ENCODE measurements around the gene CEP128.

The CEP128 gene

GRCh38 chr14:80493620-80494019 is 447.9 kb downstream of the CEP128 start:
- DNase-seq (ENCODE audit: low read depth in 2 of 3, low spot score in 1 of 3) = no peak

- DNase-seq (ENCODE audit: low read depth in 2 of 3, low spot score in 1 of 3) = no peak
These were observed 449.9 kb downstream of the CEP128 start for GRCh38 chr14:80491650-80492049.

GRCh38 chr14:80491131-80491530 is 450.4 kb downstream of the CEP128 start:
- no peak for DNase-seq (ENCODE audit: low read depth in 2 of 3, low spot score in 1 of 3)

- DNase-seq (ENCODE audit: low read depth in 2 of 3, low spot score in 1 of 3) = no peak
These were observed 452.0 kb downstream of the CEP128 start for GRCh38 chr14:80489513-80489912.

- DNase-seq (ENCODE audit: low read depth in 2 of 3, low spot score in 1 of 3) = no peak
These were observed 455.8 kb downstream of the CEP128 start for GRCh38 chr14:80485764-80486163.

GRCh38 chr14:80483331-80483730 is 458.2 kb downstream of the CEP128 start:
- DNase-seq (ENCODE audit: low read depth in 2 of 3, low spot score in 1 of 3) = no peak

- no peak for DNase-seq (ENCODE audit: low read depth in 2 of 3, low spot score in 1 of 3)
These were observed 464.0 kb downstream of the CEP128 start for GRCh38 chr14:80477388-80478160.

GRCh38 chr14:80475074-80475473 is 466.5 kb downstream of the CEP128 start:
- DNase-seq (ENCODE audit: low read depth in 2 of 3, low spot score in 1 of 3) = no peak

GRCh38 chr14:80468331-80469122 is 473.0 kb downstream of the CEP128 start:
- DNase-seq (ENCODE audit: low read depth in 2 of 3, low spot score in 1 of 3) = no peak

GRCh38 chr14:80465546-80466220 is 475.9 kb downstream of the CEP128 start:
- DNase-seq (ENCODE audit: low read depth in 2 of 3, low spot score in 1 of 3) = no peak

GRCh38 chr14:80464531-80465149 is 476.9 kb downstream of the CEP128 start:
- DNase-seq (ENCODE audit: low read depth in 2 of 3, low spot score in 1 of 3) = no peak

- DNase-seq (ENCODE audit: low read depth in 2 of 3, low spot score in 1 of 3) = no peak
These were observed 485.3 kb downstream of the CEP128 start for GRCh38 chr14:80456209-80456608.

- DNase-seq (ENCODE audit: low read depth in 2 of 3, low spot score in 1 of 3) = no peak
These were observed 486.5 kb downstream of the CEP128 start for GRCh38 chr14:80455031-80455430.

- DNase-seq (ENCODE audit: low read depth in 2 of 3, low spot score in 1 of 3) = no peak
These were observed 493.3 kb downstream of the CEP128 start for GRCh38 chr14:80448267-80448666.

- no peak for DNase-seq (ENCODE audit: low read depth in 2 of 3, low spot score in 1 of 3)
These were observed 494.1 kb downstream of the CEP128 start for GRCh38 chr14:80447392-80447791.
